Activated CD4-positive, alpha-beta memory T cell treated with anti-CD3 and anti-CD28 coated beads, Interleukin-2, amount 10 ng/mL, durations not matched to agents 7 days and 5 days (primary cell): ENCODE measurements around the gene KIF1A. TPM values are rescaled to one million over a fixed set of nuclear protein-coding genes. Genes with fewer than 3 reads are reported as not detected.

Experiments
- CTCF ChIA-PET: fragments of 350-600 bp; sonication (Branson Sonifier 250); formaldehyde crosslinking; loops from one replicate; lab custom pipeline; 2021; ENCODE audit warnings: antibody characterized with exemption, inconsistent platforms; lab: Charles Lee
- POLR2A ChIA-PET: fragments of 350-600 bp; sonication (Branson Sonifier 250); formaldehyde crosslinking; loops from one replicate; lab custom pipeline; 2021; ENCODE audit warnings: antibody characterized with exemption; lab: Charles Lee
- DNase-seq: peaks from one replicate; pipeline ENCODE4 v3.0.0-alpha.2; 2020
- H3K27ac Mint-ChIP-seq: one replicate; pipeline ENCODE4 v1.8.0; 2021; ENCODE audit warnings: mild to moderate bottlenecking, mixed read lengths
- H3K27me3 Mint-ChIP-seq: one replicate; pipeline ENCODE4 v1.8.0; 2021; ENCODE audit warnings: mixed read lengths
- H3K36me3 Mint-ChIP-seq: one replicate; pipeline ENCODE4 v1.8.0; 2021; ENCODE audit warnings: low read depth, mixed read lengths
- H3K4me1 Mint-ChIP-seq: one replicate; pipeline ENCODE4 v1.8.0; 2021; ENCODE audit warnings: mixed read lengths
- H3K4me3 Mint-ChIP-seq: one replicate; pipeline ENCODE4 v1.8.0; 2021; ENCODE audit warnings: mild to moderate bottlenecking, mixed read lengths
- H3K9me3 Mint-ChIP-seq: one replicate; pipeline ENCODE4 v1.8.0; 2021; ENCODE audit warnings: mixed read lengths
- total RNA-seq, 2 experiments: library from RNA; stranded (reverse); gene quantifications; one replicate each; pipeline ENCODE4 v1.2.3, GENCODE V29; 2021

KIF1A gene
- total RNA-seq, 2 experiments from 2014 or later: 0.58 to 0.71 TPM

DNA sequence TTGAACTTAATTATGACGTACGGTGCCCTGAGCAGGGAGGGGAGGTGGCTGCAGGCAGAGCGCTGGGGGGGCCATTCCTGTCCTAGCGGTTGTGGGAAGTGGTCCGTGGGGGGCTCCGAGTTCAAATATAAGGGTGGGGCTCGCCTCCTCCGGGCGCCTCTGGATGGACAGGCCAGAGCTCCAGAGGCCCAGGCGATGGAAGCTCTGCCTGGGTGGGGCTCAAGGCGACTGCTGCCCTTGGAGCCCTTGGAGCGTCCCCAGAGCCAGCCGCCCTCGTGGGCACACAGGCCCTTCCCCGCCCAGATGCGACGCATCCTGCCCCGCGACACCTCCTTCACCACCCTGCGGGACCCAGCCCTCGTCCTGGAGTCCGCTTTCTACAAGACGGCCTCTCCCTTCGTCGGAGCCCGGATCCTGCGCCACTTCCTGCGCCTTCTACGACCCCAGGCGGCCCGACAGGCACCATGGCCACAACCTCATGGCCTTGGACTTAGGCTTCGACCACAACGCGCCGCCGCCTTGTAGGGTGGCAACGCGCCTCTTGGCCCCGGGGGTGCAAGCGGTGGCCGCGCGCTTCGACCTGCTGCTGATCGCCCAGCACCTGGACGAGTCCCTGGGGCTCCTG lies 147.8 kb downstream of the KIF1A start:
- no peak overlapping the region for H3K27ac Mint-ChIP-seq
- ChIA-PET CTCF (no interaction called here), POLR2A (no interaction called here)
- H3K27me3 Mint-ChIP-seq: peaks cover 47% of the 10 kb centered on the region
- H3K9me3 Mint-ChIP-seq: no peaks in the 10 kb centered on the region
- no peak overlapping the region for H3K4me3 Mint-ChIP-seq
- no peak for DNase-seq
- no peaks in the 10 kb centered on the region for H3K36me3 Mint-ChIP-seq
- no peaks in the 10 kb centered on the region for H3K4me1 Mint-ChIP-seq

DNA sequence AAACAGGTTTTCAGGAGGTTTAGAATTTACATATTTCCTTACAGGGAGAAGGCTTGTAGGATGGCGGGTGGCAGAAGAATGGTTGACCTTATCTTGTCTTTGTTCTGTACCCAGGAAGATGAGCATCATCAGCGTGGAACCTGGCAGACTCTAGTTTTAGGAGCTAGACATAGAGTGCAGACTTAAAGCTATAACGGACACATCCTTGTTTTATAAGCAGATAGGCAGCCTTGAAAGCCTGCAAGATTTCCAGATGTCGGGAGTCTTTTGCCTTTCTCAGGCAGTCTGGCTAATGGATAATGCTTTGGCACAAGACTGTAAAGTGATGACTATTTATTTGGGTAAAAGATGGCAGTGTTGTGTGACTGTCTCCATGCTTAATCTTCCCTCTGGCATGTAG lies 149.1 kb downstream of the KIF1A start:
- POLR2A ChIA-PET: no interaction called here
- H3K27me3 Mint-ChIP-seq: peaks cover 59% of the 10 kb centered on the region
- DNase-seq: no peak
- no peaks in the 10 kb centered on the region for H3K9me3 Mint-ChIP-seq
- H3K36me3 Mint-ChIP-seq: no peaks in the 10 kb centered on the region
- no peaks in the 10 kb centered on the region for H3K4me1 Mint-ChIP-seq
- no peak overlapping the region for H3K4me3 Mint-ChIP-seq
- CTCF ChIA-PET: interaction anchor here (0.6 kb wide), 1 partner anchor 645 kb away, joined by 3 read pairs; no protein-coding TSS in a partner anchor
- H3K27ac Mint-ChIP-seq: no peak overlapping the region

DNA sequence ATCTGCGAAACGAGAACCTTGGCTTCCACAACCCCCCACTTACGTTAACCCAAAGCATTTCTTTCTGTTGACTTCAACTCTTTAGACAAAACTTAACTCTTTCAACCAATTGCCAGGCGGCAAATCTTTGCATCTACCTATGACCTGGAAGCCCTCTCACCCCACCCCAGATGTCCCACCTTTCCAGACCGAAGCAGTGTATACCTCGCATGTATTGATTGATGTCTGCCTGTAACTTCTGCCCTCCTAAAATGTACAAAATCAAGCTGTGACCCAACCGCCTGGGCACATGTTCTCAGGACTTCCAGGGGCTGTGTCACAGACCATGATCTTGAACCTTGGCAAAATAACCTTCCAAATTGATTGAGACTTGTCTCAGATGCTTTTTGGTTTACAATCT lies 149.6 kb downstream of the KIF1A start:
- no peak overlapping the region for H3K4me3 Mint-ChIP-seq
- H3K27ac Mint-ChIP-seq: no peak overlapping the region
- DNase-seq: no peak
- no peaks in the 10 kb centered on the region for H3K9me3 Mint-ChIP-seq
- no peaks in the 10 kb centered on the region for H3K4me1 Mint-ChIP-seq
- ChIA-PET POLR2A (no interaction called here), CTCF (interaction anchor here (0.6 kb wide), 1 partner anchor 645 kb away, joined by 3 read pairs; no protein-coding TSS in a partner anchor)
- no peaks in the 10 kb centered on the region for H3K36me3 Mint-ChIP-seq
- H3K27me3 Mint-ChIP-seq: peaks cover 62% of the 10 kb centered on the region

DNA sequence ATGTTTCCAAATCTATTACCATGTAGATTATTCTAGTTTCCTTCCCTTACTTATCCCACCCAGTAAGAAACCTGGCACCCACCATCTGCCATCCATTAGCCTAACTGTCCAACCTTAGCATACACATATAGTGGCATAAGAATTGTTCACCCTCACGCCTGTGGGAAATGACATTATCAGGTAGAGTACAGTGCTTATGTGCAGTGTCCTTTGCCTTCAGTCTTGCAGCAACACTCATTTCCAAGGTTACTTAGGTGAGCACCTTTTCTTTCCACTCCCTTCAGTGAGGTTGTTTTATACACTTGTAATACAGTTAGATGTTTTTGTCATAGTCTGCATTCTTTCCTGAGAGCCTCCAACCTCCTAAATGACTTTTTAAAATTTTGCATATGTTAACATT lies 155.4 kb downstream of the KIF1A start:
- no peaks in the 10 kb centered on the region for H3K4me1 Mint-ChIP-seq
- H3K4me3 Mint-ChIP-seq: no peak overlapping the region
- H3K27ac Mint-ChIP-seq: no peak overlapping the region
- H3K36me3 Mint-ChIP-seq: no peaks in the 10 kb centered on the region
- DNase-seq: no peak
- CTCF ChIA-PET: no interaction called here
- POLR2A ChIA-PET: no interaction called here
- no peaks in the 10 kb centered on the region for H3K9me3 Mint-ChIP-seq
- peaks cover 50% of the 10 kb centered on the region for H3K27me3 Mint-ChIP-seq

Other genes with a start within 250 kb of the KIF1A start
- 10 to 100 TPM; 52.3 to 53.1 TPM for gene CAPN10, start 233.5 kb downstream of the KIF1A start, total RNA-seq
- gene GPR35, start 194.7 kb downstream of the KIF1A start, total RNA-seq: 1 to 10 TPM; 5.2 to 5.7 TPM
- not detected for gene AQP12B, start 137.3 kb downstream of the KIF1A start, total RNA-seq
- gene AQP12A, start 128.4 kb downstream of the KIF1A start, total RNA-seq: not detected
- not detected for gene AGXT, start 48.6 kb upstream of the KIF1A start, total RNA-seq
- gene MAB21L4, start 75.9 kb upstream of the KIF1A start, total RNA-seq: not detected
- not detected for gene CROCC2, start 86.1 kb upstream of the KIF1A start, total RNA-seq
- gene SNED1, start 178.4 kb upstream of the KIF1A start, total RNA-seq: 10 to 100 TPM; 32.6 to 34.3 TPM